NCI-H524 treated with DMSO at 0.1 percent for 48 hours (cell line): ENCODE data around the gene HOGA1.

ENCODE experiments used
- DNase-seq: peaks from one replicate; lab custom pipeline; 2025; lab: John Stamatoyannopoulos, UW

HOGA1 gene

GRCh38 chr10:97584060-97584797 is at the start of gene HOGA1:
Gene HOGA1 (plus strand): TSS chr10:97584389. CDS start chr10:97584704, 315 bp downstream.
- no peak for DNase-seq

- DNase-seq = no peak
Observed at GRCh38 chr10:97534746-97535367, 49.3 kb upstream of the HOGA1 start.

GRCh38 chr10:97537186-97537869 is 46.9 kb upstream of the HOGA1 start:
- DNase-seq = no peak

- no peak for DNase-seq
Observed at GRCh38 chr10:97538411-97538810, 45.8 kb upstream of the HOGA1 start.

GRCh38 chr10:97538839-97539238 is 45.4 kb upstream of the HOGA1 start:
- DNase-seq = no peak

- DNase-seq = no peak
Observed at GRCh38 chr10:97539523-97540200, 44.5 kb upstream of the HOGA1 start.

- no peak for DNase-seq
Observed at GRCh38 chr10:97540669-97541500, 43.3 kb upstream of the HOGA1 start.

- DNase-seq = no peak
Observed at GRCh38 chr10:97542169-97543024, 41.8 kb upstream of the HOGA1 start.

GRCh38 chr10:97543025-97543546 is 41.1 kb upstream of the HOGA1 start:
- DNase-seq = no peak

GRCh38 chr10:97546456-97547270 is 37.5 kb upstream of the HOGA1 start:
- no peak for DNase-seq

- no peak for DNase-seq
Observed at GRCh38 chr10:97547271-97547600, 37.0 kb upstream of the HOGA1 start.

- no peak for DNase-seq
Observed at GRCh38 chr10:97547962-97548361, 36.2 kb upstream of the HOGA1 start.

GRCh38 chr10:97548828-97549455 is 35.2 kb upstream of the HOGA1 start:
- no peak for DNase-seq

- no peak for DNase-seq
Observed at GRCh38 chr10:97549587-97550322, 34.4 kb upstream of the HOGA1 start.

- DNase-seq = no peak
Observed at GRCh38 chr10:97550336-97551149, 33.6 kb upstream of the HOGA1 start.

- no peak for DNase-seq
Observed at GRCh38 chr10:97551271-97551670, 32.9 kb upstream of the HOGA1 start.

- no peak for DNase-seq
Observed at GRCh38 chr10:97553575-97554031, 30.6 kb upstream of the HOGA1 start.
